GM18502 (cell line): ENCODE measurements around the gene DAGLA.

Experiments
- ATAC-seq: cut with Tn5 transposase; IDR thresholded peaks from one replicate; pipeline ENCODE4 v1.9.1; 2021; ENCODE audit warnings: mild to moderate bottlenecking; ENCODE audit not compliant: unreplicated experiment, poor library complexity

Gene DAGLA

GRCh38 chr11:61761440-61762222 is 81.4 kb downstream of the DAGLA start:
- no peak for ATAC-seq

- ATAC-seq, result no peak
Measured at GRCh38 chr11:61762223-61762615, 82.0 kb downstream of the DAGLA start.

GRCh38 chr11:61762798-61763197 is 82.6 kb downstream of the DAGLA start:
- no peak for ATAC-seq

- ATAC-seq, result no peak
Measured at GRCh38 chr11:61763930-61764605, 83.9 kb downstream of the DAGLA start.

GRCh38 chr11:61764606-61765260 is 84.5 kb downstream of the DAGLA start:
- ATAC-seq, result no peak

- ATAC-seq, result no peak
Measured at GRCh38 chr11:61765550-61766253, 85.5 kb downstream of the DAGLA start.

GRCh38 chr11:61766353-61766841 is 86.2 kb downstream of the DAGLA start:
- ATAC-seq, result no peak

- no peak for ATAC-seq
Measured at GRCh38 chr11:61768376-61769076, 88.3 kb downstream of the DAGLA start.

- ATAC-seq, result no peak
Measured at GRCh38 chr11:61769169-61769920, 89.2 kb downstream of the DAGLA start.

- no peak for ATAC-seq
Measured at GRCh38 chr11:61769946-61770683, 89.9 kb downstream of the DAGLA start.

GRCh38 chr11:61771195-61771894 is 91.2 kb downstream of the DAGLA start:
- ATAC-seq, result no peak

GRCh38 chr11:61771985-61772455 is 91.8 kb downstream of the DAGLA start:
- ATAC-seq, result no peak

- no peak for ATAC-seq
Measured at GRCh38 chr11:61773356-61773755, 93.2 kb downstream of the DAGLA start.

- no peak for ATAC-seq
Measured at GRCh38 chr11:61773809-61774208, 93.6 kb downstream of the DAGLA start.

GRCh38 chr11:61774411-61774810 is 94.2 kb downstream of the DAGLA start:
- ATAC-seq, result no peak

- ATAC-seq, result no peak
Measured at GRCh38 chr11:61775106-61775505, 94.9 kb downstream of the DAGLA start.

- ATAC-seq, result no peak
Measured at GRCh38 chr11:61775606-61776554, 95.7 kb downstream of the DAGLA start.
